ENCODE results near the gene NF2.
A peak's percentile ranks its signal among the peaks of the same experiment; 100 is the strongest.

Gene NF2

GRCh38 chr22:29626497-29627195 lies 23.2 kb downstream of the NF2 start:
- peak; percentile 69 for DNase-seq (ENCODE audit: extremely low read depth, low read depth)
- TF ChIP-seq CTCF (IDR thresholded peaks at IDR 0.05; ENCODE audit: low read depth, low read length, missing control alignments): no peak
- H3K4me3 ChIP-seq (replicated peaks; ENCODE audit: low read depth, low read length): no peak overlapping the region

GRCh38 chr22:29627196-29627535 lies 23.7 kb downstream of the NF2 start:
- DNase-seq (ENCODE audit: extremely low read depth, low read depth): no peak
- no peak for TF ChIP-seq CTCF (IDR thresholded peaks at IDR 0.05; ENCODE audit: low read depth, low read length, missing control alignments)

GRCh38 chr22:29628996-29629902 lies 25.8 kb downstream of the NF2 start:
- no peak for TF ChIP-seq CTCF (IDR thresholded peaks at IDR 0.05; ENCODE audit: low read depth, low read length, missing control alignments)
- no peak for DNase-seq (ENCODE audit: extremely low read depth, low read depth)
- no peak overlapping the region for H3K4me3 ChIP-seq (replicated peaks; ENCODE audit: low read depth, low read length)

More at GRCh38 chr22:29627196-29627535, 23.7 kb downstream of the NF2 start:
- H3K4me3 ChIP-seq (replicated peaks; ENCODE audit: low read depth, low read length): no peak overlapping the region

GRCh38 chr22:29629903-29630516 lies 26.6 kb downstream of the NF2 start:
- TF ChIP-seq CTCF (IDR thresholded peaks at IDR 0.05; ENCODE audit: low read depth, low read length, missing control alignments): no peak
- no peak for DNase-seq (ENCODE audit: extremely low read depth, low read depth)
- H3K4me3 ChIP-seq (replicated peaks; ENCODE audit: low read depth, low read length): no peak overlapping the region

- no peak for DNase-seq (ENCODE audit: extremely low read depth, low read depth)
- TF ChIP-seq CTCF (IDR thresholded peaks at IDR 0.05; ENCODE audit: low read depth, low read length, missing control alignments): no peak
- H3K4me3 ChIP-seq (replicated peaks; ENCODE audit: low read depth, low read length): no peak overlapping the region
These were observed 27.6 kb downstream of the NF2 start for GRCh38 chr22:29630987-29631386.

GRCh38 chr22:29631725-29632124 lies 28.3 kb downstream of the NF2 start:
- no peak for DNase-seq (ENCODE audit: extremely low read depth, low read depth)
- TF ChIP-seq CTCF (IDR thresholded peaks at IDR 0.05; ENCODE audit: low read depth, low read length, missing control alignments): no peak
- no peak overlapping the region for H3K4me3 ChIP-seq (replicated peaks; ENCODE audit: low read depth, low read length)

Data from HFF-Myc (cell line).